Islet of Langerhans (tissue), 1 donor: Measurements from ENCODE around the gene PPP6R2.

ENCODE experiments used
- FAIRE-seq: peaks from one replicate; lab custom pipeline; 2011; peaks lifted over from hg19 to GRCh38; lab: Jason Lieb, UNC

The PPP6R2 gene

DNA sequence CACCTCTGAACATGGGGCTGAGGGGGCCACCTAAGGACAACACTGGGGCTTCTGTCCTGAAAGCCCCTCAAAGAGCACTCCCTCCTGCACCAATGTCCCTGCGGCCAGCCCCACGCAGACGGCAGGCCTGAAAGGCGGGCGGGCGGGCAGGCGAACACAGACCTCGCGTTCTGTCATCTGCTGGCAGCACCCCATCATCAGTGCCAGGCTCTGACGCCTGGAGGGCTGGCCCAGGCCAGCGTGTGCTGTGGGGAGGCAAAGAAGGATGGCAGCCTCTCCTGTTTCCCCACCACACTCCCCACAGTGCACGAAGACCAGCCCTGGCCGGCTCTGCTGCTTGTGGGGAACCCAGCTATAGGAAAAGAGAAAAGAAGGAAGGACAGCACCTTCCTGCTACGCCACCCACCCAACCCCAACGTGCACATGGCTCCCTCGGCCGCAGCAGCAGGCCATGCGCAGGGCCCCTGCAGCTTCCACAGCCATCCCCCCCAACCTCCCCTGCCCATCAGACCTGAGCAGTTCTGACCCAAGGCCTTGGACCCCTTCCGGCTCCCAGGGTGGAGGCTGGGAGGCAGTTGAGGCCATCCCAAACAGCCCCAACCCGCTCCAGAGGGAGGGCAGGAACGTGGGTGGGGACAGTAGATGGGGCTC, 128.2 kb downstream of the PPP6R2 start:
- no peak for FAIRE-seq

DNA sequence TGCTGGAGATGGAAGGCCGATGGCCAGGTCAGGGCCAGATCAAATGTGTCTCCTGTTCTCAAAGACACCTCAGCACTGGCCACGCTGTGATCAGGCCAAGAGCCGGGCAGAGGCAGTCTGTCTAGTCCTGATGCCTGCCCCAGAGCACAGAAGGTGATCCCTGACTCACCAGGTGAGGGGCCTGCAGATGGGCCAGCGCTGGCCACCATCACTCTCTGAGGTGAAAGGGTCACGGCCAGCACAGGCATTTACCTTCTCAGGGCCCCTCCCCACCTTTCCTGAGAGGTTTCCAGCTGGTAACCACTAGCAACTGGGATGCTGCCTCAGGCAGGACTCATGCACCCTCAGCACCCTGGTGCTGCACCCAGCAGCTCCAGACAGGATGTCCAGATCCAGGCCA, 128.8 kb downstream of the PPP6R2 start:
- no peak for FAIRE-seq

DNA sequence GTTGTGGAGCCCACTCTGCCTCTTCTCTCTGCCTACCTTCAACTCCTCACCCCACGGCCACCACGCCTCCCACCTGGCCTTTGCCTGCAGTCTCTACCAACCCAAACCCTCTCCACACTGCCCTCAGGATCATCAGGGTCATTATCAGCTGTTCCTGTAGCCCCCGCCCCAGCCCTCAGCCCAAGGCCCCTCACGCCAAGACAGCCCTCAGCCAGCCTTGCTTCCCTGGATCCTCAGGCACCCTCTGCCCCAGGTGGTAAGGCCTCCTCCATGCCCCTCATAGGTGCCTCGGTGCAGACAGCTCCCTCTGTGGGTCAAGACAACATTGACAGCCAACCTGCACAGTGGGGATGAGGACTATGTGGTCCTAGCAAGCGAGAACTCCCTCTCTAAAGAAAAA, 130.0 kb downstream of the PPP6R2 start:
- FAIRE-seq, result no peak

DNA sequence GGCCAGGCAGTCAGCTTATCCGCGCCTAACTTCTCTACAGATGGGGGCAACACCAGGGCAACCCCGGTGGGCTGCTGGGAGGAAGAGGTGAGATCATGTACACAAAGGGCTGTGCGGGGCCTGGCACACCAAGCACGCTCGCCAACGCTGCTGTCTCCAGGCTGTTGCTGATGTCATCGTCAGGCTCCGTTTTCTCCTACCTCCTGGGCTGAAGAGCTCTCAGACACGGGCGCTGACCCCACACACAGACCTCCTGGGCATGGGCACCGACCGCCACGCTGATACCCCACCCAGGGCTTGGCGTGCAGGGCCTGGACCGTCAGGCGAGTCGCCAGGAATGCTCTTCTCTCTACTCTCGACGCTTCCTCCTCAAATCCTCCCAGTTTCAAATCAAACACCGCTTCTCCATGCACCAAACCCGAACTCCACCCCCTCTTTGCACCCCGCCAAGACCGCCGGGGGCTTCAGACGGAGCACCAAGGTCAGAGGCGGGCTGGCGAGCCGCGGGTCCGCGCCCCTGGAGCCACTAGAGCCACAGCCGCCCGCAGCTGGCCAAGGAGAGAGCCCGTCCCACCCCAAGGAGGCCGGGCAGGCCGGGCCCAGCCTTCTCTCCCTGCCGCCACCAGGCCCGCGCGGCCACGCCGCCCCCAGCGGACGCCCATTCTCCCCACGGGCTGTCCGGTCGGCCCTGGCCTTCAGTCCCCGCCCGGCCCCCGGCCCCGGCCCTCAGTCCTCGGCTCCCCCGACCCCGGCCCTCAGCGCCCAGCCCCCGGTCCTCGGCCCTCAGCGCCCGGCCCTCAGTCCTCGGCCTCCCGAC, 130.9 kb downstream of the PPP6R2 start:
- no peak for FAIRE-seq

DNA sequence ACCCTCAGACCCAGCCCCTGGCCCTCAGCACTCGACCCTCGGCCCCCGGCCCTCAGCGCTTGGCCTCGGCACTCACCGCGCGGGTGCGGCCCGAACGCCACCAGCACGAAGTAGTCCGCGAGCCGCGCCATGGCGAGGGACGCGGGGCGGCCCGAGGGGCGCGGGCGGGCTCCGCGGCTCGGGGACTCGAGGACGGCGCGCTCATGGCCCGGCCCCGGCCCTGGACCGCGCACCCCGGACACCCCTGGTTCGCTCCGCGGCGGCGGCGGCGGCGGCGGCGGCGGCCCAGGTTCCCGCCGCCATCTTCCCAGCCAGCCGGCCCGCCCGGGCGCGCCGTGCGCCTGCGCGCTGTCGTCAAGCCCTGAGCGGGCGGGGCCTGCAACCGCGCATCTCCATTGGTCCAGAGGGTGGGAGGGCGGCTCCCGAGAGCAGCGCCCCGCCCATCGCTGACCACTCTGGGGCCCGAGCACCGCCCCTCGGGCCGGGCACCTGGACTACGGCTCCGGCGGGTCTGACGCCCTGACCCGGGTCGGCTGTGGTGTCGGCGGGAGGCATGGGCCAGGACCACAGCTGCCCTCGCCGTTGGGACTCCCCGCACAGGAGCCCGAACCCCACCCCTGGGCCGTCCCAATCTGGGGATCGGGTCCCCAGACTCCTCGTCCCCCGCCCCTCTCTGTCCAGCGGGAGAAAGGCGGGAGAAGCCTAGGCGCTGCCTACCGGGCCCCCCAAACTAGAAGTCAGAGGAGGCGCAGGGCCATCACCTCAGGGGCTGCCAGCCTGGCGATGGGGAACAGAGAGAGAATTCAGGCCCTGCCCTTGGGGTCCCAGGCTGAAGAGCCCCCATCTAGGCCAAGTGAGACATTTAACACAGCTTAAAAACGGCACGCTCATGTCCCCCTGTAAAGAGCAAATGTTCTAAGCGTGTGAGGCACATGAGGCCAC, 131.9 kb downstream of the PPP6R2 start, which contains the start of gene SBF1:
SBF1 (minus strand) TSS at position 326 of the 942 bp plus-strand sequence; CDS start at position 131, 195 bp downstream.
- FAIRE-seq, result no peak

DNA sequence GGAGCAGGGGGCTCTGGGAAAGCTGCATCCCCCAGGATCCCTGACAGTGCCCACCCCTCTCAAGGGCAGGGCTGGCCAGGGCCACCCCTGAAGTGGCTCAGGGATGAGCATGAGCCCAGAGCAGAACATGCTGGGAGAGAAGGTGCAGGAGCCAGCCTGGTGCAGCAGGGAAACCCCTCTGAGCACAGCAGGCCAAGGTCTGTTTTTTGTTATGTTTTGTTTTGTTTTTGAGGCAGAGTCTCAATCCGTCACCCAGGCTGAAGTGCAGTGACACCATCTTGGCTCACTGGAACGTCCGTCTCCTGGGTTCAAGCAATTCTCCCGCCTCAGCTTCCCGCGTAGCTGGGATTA, 132.5 kb downstream of the PPP6R2 start:
- no peak for FAIRE-seq

DNA sequence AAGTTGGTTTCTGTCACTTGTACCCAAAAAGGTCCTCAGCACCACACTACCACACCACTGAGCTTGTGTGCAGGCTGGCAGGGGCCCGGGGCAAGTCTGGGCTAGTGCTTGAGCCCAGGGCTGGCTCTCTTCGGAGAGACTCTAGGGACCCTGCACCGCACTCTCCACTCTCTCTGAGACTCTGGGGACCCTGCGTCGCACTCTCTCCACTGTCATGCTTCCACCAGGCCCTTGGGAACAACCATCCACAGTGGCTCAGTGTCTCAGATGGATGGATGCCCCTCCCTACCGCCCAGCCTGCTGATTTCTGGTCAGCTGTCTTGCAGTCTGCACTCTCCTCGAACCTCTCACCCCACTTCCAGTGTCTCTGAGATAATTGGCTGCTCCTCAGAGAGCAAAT, 133.7 kb downstream of the PPP6R2 start:
- no peak for FAIRE-seq

DNA sequence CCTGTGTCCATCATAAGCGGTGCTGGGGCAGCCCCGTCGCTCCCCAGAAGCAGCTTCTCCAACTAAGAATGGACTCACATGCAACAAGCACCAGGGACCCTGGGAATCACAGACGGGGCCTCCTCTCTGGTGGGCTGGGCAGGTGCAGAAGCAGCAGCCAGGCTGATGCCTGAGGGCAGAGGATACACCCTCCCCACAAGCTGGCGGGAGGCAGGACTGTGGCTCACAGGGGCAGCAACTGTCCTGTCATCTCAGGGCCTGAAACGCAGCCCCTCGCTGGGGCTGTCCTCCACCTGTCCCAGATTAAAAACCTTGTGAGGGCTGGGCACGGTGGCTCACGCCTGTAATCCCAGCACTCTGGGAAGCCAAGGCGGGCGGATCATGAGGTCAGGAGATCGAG, 134.8 kb downstream of the PPP6R2 start:
- no peak for FAIRE-seq

DNA sequence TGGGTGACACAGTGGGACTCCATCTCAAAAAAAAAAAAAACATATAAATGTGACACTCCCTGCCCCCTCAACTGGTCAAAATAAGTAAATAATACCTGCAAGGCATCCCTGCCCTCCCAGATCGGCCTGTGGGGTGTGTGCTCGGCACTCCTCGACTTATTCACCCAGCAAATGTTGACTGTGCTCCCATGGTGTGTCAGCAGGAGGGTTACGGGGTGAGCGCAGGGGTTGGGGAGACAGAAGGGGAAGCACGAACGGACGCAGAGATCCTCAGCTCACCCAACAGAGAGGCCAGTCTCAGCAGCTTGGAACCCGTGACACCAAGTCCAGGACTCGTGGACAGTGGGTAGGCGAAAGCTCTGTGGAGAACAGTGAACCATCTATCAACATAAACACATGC, 136.6 kb downstream of the PPP6R2 start:
- FAIRE-seq, result no peak

DNA sequence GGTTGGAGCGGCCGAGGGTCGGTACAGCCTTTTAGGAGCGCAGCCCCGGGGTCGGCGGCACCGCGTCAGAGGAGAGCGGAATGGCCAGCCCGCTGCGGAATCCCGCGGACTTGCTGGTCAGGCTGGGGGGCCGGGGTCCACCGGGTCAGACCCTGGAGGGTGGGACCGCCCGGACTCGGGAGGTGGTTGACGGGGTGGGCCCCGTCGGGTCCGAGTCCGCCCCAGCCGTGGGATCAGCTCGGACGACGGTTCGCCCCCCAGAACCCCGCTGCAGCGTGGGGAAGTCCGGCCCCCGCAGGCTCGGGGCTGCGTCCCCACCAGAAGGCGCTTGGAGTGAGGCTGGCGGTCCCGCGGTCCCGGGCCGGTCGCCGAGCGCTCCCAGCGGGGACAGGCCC, 137.9 kb downstream of the PPP6R2 start:
- no peak for FAIRE-seq

DNA sequence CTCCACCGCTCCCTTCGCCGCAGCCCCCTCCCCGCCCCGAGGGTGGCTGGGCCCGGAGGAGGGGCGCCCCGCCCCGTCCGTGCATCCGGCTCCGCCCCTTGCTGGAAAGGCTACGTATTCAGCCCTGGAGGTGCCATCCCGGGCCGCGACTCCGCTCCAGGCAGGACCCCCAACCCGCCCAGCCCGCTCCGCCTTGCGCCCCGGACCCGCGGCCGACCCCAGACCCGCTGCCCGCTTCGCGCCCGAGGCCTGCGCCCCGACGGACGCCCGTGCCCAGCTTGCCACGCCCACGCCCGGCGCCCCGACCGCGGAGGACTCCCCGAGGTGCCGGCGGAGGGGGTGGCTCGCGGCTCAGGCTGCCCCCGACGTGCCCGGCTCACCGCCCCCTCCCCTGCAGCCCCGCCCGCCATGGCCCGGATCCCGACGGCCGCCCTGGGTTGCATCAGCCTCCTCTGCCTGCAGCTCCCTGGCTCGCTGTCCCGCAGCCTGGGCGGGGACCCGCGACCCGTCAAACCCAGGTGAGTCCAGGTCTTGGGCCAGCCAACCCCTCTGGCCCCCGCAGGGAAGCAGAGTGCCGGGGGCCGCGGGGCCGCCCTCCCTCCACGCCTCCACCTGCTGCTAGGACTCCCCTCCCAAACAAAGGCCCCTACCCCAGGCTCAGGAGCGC, 138.4 kb downstream of the PPP6R2 start, which contains the start of gene ADM2:
ADM2 (plus strand) TSS at position 104 of the 667 bp plus-strand sequence; CDS start at position 409, 305 bp downstream.
- no peak for FAIRE-seq

DNA sequence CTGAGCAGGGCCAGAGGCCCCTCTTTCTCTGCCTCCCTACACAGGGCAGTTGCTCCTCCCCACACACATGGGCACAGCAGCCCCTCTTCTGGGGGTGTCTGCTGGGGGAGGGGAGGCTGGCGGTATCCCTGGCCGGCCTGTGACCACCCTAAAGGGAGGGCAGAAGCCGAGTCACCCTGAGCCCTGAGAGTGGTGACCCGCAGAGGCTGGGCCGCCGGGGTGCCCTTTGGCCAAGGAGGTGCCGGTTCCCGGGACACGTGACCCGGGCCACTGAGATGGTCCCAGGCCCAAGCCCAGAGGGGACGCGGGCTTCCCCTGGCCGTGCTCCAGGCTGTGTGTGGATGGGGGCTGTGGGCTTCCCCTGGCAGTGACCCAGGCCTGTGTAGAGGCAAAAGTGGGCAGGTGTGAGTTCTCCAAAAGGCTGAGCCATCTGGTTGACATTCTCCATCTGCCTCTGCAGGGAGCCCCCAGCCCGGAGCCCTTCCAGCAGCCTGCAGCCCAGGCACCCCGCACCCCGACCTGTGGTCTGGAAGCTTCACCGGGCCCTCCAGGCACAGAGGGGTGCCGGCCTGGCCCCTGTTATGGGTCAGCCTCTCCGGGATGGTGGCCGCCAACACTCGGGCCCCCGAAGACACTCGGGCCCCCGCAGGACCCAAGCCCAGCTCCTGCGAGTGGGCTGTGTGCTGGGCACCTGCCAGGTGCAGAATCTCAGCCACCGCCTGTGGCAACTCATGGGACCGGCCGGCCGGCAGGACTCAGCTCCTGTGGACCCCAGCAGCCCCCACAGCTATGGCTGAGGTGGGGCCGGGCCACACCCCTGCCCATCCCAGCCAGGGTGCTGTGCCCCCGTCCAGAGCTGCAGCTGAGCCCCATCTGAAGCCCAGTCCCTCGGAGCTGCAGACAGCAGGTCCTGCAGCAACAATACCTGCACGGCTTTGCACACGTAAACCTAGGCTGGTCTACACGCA, 139.3 kb downstream of the PPP6R2 start:
- no peak for FAIRE-seq

DNA sequence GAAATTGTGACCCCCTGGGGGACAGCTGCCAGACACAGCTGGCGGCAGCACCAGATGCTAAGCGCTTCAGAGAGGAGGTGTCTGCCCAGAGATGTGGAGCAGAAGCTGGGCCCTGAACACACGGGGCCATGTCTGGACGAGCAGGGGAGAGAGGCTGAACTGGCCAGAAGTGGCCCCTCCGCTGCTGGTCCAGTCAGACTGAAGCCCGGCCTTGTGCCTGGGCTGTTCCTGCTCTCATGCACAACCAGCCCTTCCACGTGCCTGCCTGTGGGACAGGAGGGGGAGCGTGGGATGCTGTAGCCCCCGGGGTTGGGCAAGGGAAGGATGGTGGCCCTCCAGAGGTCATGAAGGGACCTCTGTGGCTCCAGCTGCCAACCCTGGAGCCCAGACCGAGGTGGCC, 140.0 kb downstream of the PPP6R2 start:
- no peak for FAIRE-seq

DNA sequence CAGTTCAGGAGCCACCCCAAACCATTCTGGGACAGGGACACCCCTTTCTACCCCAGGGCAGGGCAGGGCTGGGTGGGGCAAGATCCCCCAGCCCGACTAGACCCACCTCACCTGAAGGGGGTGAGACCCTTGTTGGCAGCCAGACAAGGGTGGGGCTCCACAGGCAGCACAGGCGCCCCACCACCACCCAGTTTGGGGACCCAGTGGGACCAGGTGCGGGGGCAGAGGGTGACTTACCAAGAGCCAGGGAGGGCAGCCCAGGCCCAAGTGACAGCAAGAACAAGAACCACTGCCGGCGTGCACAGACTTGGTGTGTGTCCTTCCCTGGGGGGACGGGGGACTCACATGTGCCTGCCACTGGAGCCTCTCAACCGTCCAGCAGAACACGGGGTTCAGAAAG, 140.4 kb downstream of the PPP6R2 start:
- no peak for FAIRE-seq

DNA sequence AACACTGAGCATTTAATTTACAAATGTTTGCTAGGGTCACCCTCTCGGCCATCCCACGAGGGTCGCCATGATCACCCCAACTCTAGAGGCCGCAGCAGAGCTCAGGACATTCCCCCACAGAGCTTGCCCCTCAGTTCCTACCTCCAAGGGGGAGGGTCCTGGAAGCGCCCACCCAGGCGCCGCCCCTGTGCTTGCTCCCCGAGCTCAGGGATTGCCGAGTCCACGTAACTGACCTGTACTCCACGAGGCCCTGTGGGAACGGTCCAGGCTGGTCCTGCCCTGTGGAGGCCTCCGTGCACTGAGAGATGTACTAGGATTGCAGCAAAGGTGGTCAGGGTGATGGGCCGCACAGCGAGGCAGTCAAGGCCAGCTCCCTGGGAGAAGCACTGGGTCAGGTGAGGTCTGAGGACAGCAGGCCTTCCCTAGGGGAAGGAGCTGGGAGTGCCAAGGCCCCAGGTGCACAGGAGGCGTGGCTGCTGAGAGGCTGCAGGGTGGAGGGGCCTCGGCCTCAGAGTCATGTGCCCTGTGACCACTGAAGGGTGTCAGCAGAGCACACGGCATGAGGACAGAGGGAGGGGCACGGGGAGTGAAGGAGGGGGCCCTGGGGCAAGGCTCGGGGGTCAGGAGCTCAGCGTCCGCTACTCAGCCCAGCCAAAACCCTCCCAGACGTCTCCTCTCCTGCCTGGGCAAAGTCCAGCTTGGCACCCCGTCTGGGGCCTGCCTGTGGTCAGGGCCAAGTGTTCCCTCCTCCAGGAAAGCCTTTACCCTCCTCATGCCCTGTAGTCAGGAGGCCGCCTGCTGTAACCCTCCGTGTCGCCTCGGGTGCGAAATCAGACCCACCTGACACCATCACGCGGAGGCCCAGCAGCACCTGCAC, 141.1 kb downstream of the PPP6R2 start:
- no peak for FAIRE-seq

DNA sequence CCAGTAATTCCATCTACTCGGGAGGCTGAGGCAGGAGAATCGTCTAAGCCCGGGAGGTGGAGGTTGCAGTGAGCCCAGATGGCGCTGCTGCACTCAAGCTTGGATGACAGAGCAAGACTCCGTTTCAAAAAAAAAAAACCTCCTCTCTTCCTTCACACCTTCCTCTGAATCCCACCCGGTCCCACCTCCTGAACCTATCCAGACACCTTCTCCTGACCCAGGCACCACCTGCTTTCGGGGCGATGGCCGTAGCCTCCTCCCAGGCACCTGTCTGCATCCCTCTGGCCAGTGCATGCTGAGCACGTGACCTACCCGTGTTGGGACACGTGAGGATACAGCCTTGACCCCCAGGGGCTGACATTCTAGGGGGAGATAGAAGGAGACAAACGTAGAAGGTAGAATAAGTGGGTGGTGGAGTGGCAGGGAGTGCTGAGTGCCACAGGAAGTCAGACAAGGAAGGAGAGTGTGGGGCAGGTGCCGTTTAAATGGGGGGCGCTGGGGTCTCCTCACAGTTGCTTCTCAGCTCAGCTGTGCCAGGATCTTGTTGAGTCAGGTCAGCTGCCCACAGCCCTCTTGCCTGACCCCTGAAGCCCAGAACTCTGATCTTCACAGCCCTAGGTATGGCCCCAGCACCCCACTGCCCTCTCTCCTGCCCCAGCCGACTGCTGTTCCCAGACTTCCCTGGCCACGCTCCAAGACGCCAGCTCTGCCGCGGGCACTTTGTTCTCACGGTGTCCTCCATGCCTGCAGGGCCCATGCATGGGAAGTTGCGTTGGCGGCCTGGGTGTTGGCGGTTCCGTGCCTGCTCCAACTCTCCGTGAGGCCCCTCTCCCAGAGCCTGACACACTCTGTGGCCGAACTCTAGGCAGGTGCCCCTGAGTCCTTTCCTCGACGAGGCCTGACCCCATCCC, 142.3 kb downstream of the PPP6R2 start:
- no peak for FAIRE-seq

DNA sequence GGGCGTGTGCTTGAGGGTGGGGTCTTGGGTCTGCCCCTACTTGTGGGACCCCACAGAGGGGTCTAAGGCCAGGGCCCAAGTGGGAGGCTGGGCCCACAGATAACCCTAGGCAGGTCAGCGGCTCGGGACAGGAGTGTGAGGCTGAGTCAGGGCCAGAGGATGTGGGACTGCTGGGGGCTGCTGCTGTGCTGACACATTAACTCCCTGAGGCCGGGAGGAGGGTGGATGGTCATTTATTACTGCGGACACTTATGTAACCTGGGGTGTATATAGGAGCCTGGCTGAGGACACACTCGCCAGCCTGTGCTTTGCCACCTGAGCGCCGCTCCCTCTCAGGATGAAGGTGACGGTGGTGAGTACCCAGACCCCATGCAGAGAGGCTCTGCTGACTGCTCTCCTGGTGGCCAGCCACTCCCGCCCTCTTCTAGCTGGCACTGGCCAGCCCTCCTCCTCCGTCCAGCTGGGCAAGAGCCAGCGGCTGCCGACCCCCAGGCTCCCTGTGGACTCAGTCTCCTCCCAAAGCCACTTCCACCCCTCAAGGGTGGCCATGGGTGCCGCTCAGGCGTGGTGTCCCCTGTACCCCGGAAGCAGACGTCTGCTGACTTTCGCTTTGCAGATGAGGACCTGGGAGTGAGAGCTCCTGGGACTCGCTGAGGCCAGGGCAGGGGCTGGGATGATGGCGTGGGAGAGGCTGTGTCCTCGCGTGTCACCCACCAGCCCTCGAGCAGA, 143.6 kb downstream of the PPP6R2 start, which contains the start of gene MIOX:
MIOX (plus strand) TSS at position 299 of the 729 bp plus-strand sequence; CDS start at position 338, 39 bp downstream.
- no peak for FAIRE-seq
